ENCODE measurements around the gene SHISA8.

- TF ChIP-seq MAX (CRISPR knock-in tag; IDR thresholded peaks at IDR 0.05) = no peak
- TF ChIP-seq CTCF (IDR thresholded peaks at IDR 0.05) = no peak
- no peak for TF ChIP-seq SP1 (CRISPR knock-in tag; conservative IDR thresholded peaks at IDR 0.05)
- no peak for TF ChIP-seq CREB1 (CRISPR knock-in tag; IDR thresholded peaks at IDR 0.05)
- no peak for TF ChIP-seq TEAD1 (CRISPR knock-in tag; IDR thresholded peaks at IDR 0.05)
- TF ChIP-seq ATF6 (CRISPR knock-in tag; IDR thresholded peaks at IDR 0.05) = no peak
- TF ChIP-seq SMAD3 (CRISPR knock-in tag; IDR thresholded peaks at IDR 0.05; ENCODE audit: borderline replicate concordance) = no peak
- TF ChIP-seq ATF1 (CRISPR knock-in tag; IDR thresholded peaks at IDR 0.05) = no peak
- no peak for TF ChIP-seq FOXP1 (CRISPR knock-in tag; IDR thresholded peaks at IDR 0.05; ENCODE audit: borderline replicate concordance)
- no peak for TF ChIP-seq ZBTB43 (CRISPR knock-in tag; IDR thresholded peaks at IDR 0.05)
Observed at GRCh38 chr22:41905411-41906202, 9.3 kb downstream of the SHISA8 start.

Data from WTC11 (cell line).